Measurements from ENCODE around the gene MLN. TPM values are rescaled to one million over a fixed set of nuclear protein-coding genes. Genes with fewer than 3 reads are reported as not detected.

The MLN gene
- total RNA-seq, 1 experiment from 2014 or later = not detected

DNA sequence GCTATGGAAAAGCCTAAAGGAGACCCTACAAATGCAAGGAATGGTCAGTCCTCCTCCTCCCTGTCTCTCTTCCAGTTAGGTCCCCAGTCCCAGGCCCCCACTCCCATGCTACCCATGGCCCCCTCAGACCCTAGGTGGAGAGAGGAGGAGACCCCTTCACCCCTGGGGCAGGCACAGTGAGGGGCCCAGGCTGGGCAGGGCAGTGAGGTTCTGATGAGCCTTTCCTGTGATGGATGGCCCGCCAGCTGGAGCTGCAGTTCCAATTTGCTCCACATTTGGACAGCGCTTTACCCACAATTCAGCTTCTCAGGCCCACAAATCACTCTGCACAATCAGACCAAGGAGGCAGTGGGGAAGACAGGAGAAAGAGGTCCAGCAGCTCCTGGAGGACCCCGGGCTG lies 37.3 kb upstream of the MLN start:
- no peaks in the 10 kb centered on the region for H3K36me3 ChIP-seq (ENCODE audit: control insufficient read depth in 1 of 2, insufficient read depth in 2 of 2, low read length in 2 of 2)
- ChIA-PET RAD21 (ENCODE audit: low non-redundant PET in 1 of 2, low total read pairs in 2 of 2, uncharacterized antibody in 2 of 2, unreplicated experiment in 2 of 2) (no interaction called here), CTCF (interaction anchor here (1.2 to 2.5 kb wide), 2 partner anchors 70 to 186 kb away, joined by 4 to 9 read pairs; no protein-coding TSS in a partner anchor), POLR2A (interaction anchor here (1.1 kb wide), 1 partner anchor 10 kb away, joined by 4 read pairs; no protein-coding TSS in a partner anchor)
- H3K4me1 ChIP-seq (ENCODE audit: control insufficient read depth in 1 of 2, insufficient read depth in 2 of 2, low read length in 2 of 2) = peaks cover 21 to 35% of the 10 kb centered on the region in 2 experiments
- H3K27ac ChIP-seq (ENCODE audit: low read depth, low read length) = peak overlapping the region; percentile 73; the same call in 1 of the 2 replicates
- ATAC-seq = no peak; the same call in 1 of the 2 replicates
- intact Hi-C loops (cut with micrococcal nuclease) = no loop called here
- H3K27me3 ChIP-seq (ENCODE audit: insufficient read depth, low read length) = no peaks in the 10 kb centered on the region
- TF ChIP-seq, protein P1, sequence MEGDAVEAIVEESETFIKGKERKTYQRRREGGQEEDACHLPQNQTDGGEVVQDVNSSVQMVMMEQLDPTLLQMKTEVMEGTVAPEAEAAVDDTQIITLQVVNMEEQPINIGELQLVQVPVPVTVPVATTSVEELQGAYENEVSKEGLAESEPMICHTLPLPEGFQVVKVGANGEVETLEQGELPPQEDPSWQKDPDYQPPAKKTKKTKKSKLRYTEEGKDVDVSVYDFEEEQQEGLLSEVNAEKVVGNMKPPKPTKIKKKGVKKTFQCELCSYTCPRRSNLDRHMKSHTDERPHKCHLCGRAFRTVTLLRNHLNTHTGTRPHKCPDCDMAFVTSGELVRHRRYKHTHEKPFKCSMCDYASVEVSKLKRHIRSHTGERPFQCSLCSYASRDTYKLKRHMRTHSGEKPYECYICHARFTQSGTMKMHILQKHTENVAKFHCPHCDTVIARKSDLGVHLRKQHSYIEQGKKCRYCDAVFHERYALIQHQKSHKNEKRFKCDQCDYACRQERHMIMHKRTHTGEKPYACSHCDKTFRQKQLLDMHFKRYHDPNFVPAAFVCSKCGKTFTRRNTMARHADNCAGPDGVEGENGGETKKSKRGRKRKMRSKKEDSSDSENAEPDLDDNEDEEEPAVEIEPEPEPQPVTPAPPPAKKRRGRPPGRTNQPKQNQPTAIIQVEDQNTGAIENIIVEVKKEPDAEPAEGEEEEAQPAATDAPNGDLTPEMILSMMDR (IDR thresholded peaks at IDR 0.05 in 2 of 3, conservative IDR thresholded peaks at IDR 0.05 in 1 of 3; ENCODE audit: borderline replicate concordance in 1 of 3, insufficient read depth in 1 of 3, low read depth in 2 of 3, low read length in 2 of 3) = 0 out of 6 replicates have a peak, but pooled peaks of 1 of the 3 experiments have one; percentile 10
- TF ChIP-seq JUND (IDR thresholded peaks at IDR 0.05) = no peak
- no peaks in the 10 kb centered on the region for H3K9me3 ChIP-seq (ENCODE audit: control insufficient read depth in 1 of 2, insufficient read depth in 1 of 2, low read depth in 1 of 2, low read length in 2 of 2)
- no peak overlapping the region for H2AFZ ChIP-seq (ENCODE audit: low read depth, low read length, poor library complexity, severe bottlenecking)
- no TSS peak for BruUV-seq (replicated peaks)
- H3K9ac ChIP-seq (ENCODE audit: low read length) = peak overlapping the region; percentile 47; the same call in 1 of the 2 replicates
- H4K20me1 ChIP-seq (ENCODE audit: insufficient read depth) = no peaks in the 10 kb centered on the region
- H3K4me2 ChIP-seq (ENCODE audit: low read length) = peak overlapping the region; percentile 69
- no peak for DNase-seq (ENCODE audit: low read depth, low spot score)
- no peaks in the 10 kb centered on the region for H3K79me2 ChIP-seq (ENCODE audit: insufficient read depth, low read length)
- no peak overlapping the region for H3K4me3 ChIP-seq (replicated peaks in 1 of 2; ENCODE audit: low read depth in 1 of 2, low read length in 2 of 2)
- H3K9me2 ChIP-seq (ENCODE audit: insufficient read depth) = no peaks in the 10 kb centered on the region

DNA sequence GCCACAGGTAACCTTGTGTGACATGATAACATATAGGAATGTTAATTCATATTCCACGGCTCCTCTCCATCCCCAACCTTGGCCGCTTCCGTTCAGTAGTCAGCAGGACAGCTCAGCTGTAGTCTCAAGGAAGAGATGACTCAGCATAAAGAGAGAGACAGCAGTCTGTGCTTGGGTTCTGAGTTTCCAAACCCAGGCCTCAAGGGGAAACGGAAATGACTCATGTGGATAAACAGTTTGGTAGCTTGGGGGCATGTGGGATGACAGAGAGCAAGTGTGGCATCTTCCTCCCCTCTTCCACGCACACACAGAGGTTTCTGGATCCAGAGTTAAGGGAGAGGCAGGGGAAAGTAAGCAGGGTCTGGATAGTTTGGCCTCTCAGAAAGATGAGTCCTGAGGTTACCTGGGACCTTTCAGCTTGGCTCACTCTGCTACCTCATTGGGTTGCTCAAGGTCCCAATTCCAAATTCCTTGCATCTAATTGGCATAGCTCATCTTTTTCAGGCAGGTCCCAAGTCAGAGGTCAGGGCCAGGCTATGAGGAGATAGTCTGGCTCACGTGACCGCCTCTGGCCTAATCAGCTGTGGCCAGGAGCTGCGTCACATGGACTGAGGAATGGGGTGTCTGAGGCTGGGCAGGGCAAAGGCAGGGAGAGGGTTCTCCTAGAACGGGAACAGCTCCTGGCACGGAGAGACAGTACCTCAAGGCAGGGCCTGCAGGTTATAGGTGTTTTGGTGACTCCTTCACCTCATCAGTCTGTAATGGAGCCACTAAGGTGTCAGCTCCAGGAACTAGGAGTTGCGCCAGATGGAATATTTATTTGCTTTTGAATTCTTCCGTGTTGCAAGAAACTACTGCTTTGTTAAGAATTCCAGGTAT lies 36.5 kb upstream of the MLN start:
- peaks cover 21 to 35% of the 10 kb centered on the region in 2 experiments for H3K4me1 ChIP-seq (ENCODE audit: control insufficient read depth in 1 of 2, insufficient read depth in 2 of 2, low read length in 2 of 2)
- no TSS peak for BruUV-seq (replicated peaks)
- no peak overlapping the region for H2AFZ ChIP-seq (ENCODE audit: low read depth, low read length, poor library complexity, severe bottlenecking)
- H3K27ac ChIP-seq (ENCODE audit: low read depth, low read length) = peak overlapping the region; percentile 73
- H3K4me2 ChIP-seq (ENCODE audit: low read length) = peak overlapping the region; percentile 69
- intact Hi-C loops (cut with micrococcal nuclease) = no loop called here
- RAD21 ChIA-PET (ENCODE audit: low non-redundant PET in 1 of 2, low total read pairs in 2 of 2, uncharacterized antibody in 2 of 2, unreplicated experiment in 2 of 2) = interaction anchor here in 1 of 2 experiments (0.7 kb wide), 1 partner anchor 193 kb away, joined by 4 read pairs; no protein-coding TSS in a partner anchor
- no peaks in the 10 kb centered on the region for H3K36me3 ChIP-seq (ENCODE audit: control insufficient read depth in 1 of 2, insufficient read depth in 2 of 2, low read length in 2 of 2)
- peak overlapping the region; percentile 47 for H3K9ac ChIP-seq (ENCODE audit: low read length)
- no peaks in the 10 kb centered on the region for H4K20me1 ChIP-seq (ENCODE audit: insufficient read depth)
- CTCF ChIA-PET = interaction anchor here (0.8 to 2.5 kb wide), 5 partner anchors 18 to 215 kb away, joined by 3 to 9 read pairs (median 4); no protein-coding TSS in a partner anchor
- no peaks in the 10 kb centered on the region for H3K27me3 ChIP-seq (ENCODE audit: insufficient read depth, low read length)
- no peaks in the 10 kb centered on the region for H3K9me2 ChIP-seq (ENCODE audit: insufficient read depth)
- H3K9me3 ChIP-seq (ENCODE audit: control insufficient read depth in 1 of 2, insufficient read depth in 1 of 2, low read depth in 1 of 2, low read length in 2 of 2) = no peaks in the 10 kb centered on the region
- DNase-seq (ENCODE audit: low read depth, low spot score) = peak; percentile 79
- POLR2A ChIA-PET = interaction anchor here (1.1 kb wide), 1 partner anchor 11 kb away, joined by 4 read pairs; no protein-coding TSS in a partner anchor
- H3K79me2 ChIP-seq (ENCODE audit: insufficient read depth, low read length) = no peaks in the 10 kb centered on the region
- H3K4me3 ChIP-seq (replicated peaks in 1 of 2; ENCODE audit: low read depth in 1 of 2, low read length in 2 of 2) = peak overlapping the region in 1 of 2 experiments; percentile 20; a peak in 1 of 4 replicates
- ATAC-seq = peak; percentile 87
- peak; percentile 31; the same call in 1 of the 2 replicates for TF ChIP-seq ZFX (IDR thresholded peaks at IDR 0.05)
- peak; percentile 68 for TF ChIP-seq POLR2AphosphoS5 (IDR thresholded peaks at IDR 0.05; ENCODE audit: low read depth, low read length)
- peak; percentile 98 for TF ChIP-seq JUND (IDR thresholded peaks at IDR 0.05)
- TF ChIP-seq, protein P2, sequence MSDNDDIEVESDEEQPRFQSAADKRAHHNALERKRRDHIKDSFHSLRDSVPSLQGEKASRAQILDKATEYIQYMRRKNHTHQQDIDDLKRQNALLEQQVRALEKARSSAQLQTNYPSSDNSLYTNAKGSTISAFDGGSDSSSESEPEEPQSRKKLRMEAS (IDR thresholded peaks at IDR 0.05) = peak; percentile 69
- peak; percentile 43; the same call in 1 of the 2 replicates for TF ChIP-seq SRF (IDR thresholded peaks at IDR 0.05; ENCODE audit: low read depth)
- peak; percentile 96 for TF ChIP-seq FOSL1 (IDR thresholded peaks at IDR 0.05; ENCODE audit: low read depth)
- TF ChIP-seq CEBPB (IDR thresholded peaks at IDR 0.05; ENCODE audit: low read depth) = peak; percentile 82
- TF ChIP-seq EZH2phosphoT487 (IDR thresholded peaks at IDR 0.05; ENCODE audit: borderline replicate concordance) = no peak
- TF ChIP-seq YY1 (IDR thresholded peaks at IDR 0.05; ENCODE audit: extremely low read depth, insufficient replicate concordance, low read depth, low read length) = no peak
- TF ChIP-seq, protein P3, sequence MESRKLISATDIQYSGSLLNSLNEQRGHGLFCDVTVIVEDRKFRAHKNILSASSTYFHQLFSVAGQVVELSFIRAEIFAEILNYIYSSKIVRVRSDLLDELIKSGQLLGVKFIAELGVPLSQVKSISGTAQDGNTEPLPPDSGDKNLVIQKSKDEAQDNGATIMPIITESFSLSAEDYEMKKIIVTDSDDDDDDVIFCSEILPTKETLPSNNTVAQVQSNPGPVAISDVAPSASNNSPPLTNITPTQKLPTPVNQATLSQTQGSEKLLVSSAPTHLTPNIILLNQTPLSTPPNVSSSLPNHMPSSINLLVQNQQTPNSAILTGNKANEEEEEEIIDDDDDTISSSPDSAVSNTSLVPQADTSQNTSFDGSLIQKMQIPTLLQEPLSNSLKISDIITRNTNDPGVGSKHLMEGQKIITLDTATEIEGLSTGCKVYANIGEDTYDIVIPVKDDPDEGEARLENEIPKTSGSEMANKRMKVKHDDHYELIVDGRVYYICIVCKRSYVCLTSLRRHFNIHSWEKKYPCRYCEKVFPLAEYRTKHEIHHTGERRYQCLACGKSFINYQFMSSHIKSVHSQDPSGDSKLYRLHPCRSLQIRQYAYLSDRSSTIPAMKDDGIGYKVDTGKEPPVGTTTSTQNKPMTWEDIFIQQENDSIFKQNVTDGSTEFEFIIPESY (IDR thresholded peaks at IDR 0.05; ENCODE audit: extremely low read depth, insufficient replicate concordance, low read length) = no peak
